Renal pelvis (tissue), 4 donors: ENCODE data around the gene MSX2. TPM values are rescaled to one million over a fixed set of nuclear protein-coding genes. Genes with fewer than 3 reads are reported as not detected.

Experiments
- DNase-seq: peaks from one replicate; pipeline ENCODE4 v3.0.0-alpha.2; 2013
- polyA plus RNA-seq, 3 donors: library from polyadenylated mRNA; unstranded; fragments of 120-200 nt; gene quantifications; one replicate each; pipeline ENCODE4 v1.2.1, GENCODE V29; 2013; ENCODE audit not compliant: insufficient read length in 3 of 3

The MSX2 gene
- polyA plus RNA-seq, 3 donors = 0.49 to 1.2 (median 0.82) TPM

DNA sequence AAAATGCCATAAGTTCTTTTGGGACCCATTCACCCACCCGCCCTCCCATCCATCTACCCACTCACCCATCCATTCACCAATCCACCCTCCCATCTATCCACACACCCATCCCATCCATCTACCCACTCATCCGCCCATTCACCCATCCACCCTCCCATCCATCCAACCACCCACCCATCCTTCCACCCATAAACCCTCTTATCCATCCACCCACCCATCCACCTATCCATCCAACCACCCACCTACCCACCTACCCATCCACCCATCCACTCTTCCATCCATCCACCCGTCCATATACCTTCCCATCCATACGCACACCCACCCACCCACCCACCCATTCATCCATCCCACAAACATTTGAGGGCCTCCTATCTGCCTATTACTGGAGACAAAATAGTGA lies 43.3 kb downstream of the MSX2 start:
- DNase-seq = no peak

- DNase-seq = no peak
Measured at GRCh38 chr5:174769005-174769404, 44.6 kb downstream of the MSX2 start.

DNA sequence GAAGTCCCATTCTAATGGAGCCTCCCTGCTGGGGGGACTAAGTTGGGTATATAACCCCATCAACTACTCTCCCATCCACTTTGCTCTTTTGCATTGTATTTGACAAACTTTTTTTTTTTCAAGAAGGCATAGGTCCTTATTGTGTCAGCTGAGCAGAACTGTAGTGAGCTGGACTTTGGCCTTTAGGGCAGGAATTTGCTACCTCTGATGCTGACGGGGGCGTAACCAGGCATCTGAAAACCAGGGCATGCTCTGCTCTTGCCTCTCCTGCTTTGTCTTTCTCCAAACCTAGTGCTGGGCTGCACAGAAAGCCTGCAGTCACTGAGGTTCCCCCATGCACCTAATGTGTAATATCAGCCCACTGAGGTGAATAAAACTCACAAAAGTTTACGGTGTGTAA lies 49.0 kb downstream of the MSX2 start:
- DNase-seq = no peak

- no peak for DNase-seq
Measured at GRCh38 chr5:174775081-174775480, 50.7 kb downstream of the MSX2 start.

DNA sequence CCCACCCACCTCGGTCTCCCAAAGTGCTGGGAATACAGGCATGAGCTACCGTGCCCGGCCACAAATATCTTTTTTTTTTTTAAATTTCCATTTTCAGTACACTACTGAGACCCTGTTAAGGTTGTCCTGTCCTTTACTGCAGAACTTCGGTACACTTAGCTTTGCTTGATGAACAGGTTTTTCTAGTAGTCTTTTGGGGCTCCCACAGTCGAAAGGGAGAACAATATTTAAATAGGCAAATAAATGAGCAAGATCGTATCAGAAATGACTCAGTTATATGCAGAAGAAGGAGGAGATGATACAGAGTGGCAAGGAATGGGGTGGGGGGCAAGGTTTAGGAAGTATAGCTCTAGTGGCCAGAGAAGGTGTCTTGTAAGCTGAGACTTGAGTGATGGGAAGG lies 52.7 kb downstream of the MSX2 start:
- no peak for DNase-seq

DNA sequence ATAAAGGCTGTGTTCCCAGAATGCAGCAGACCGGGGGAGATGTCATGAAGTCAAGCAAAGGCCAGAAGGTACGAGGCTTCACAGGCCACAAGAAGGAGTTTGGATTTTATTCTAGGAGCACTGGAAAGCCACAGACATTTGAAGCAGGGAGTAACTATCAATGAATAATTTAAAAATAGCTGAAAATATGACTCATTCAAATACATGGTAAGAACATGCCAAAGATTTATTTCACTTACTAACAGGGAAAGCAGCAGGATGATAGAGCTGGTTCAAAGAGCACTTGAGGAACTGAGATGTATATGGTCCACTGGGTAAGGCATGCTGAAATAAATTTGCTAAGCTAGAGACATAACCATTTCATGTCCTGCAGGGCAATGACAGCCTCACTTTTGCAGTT lies 53.2 kb downstream of the MSX2 start:
- DNase-seq = no peak
